PFSK-1 (cell line): ENCODE measurements around the gene ARL11.

ENCODE experiments used
- POLR2AphosphoS5 ChIP-seq: IDR thresholded peaks from 2 replicates; pipeline ENCODE4 v1.6.1; 2012; ENCODE audit warnings: low read depth, mild to moderate bottlenecking, control low read depth, low read length, moderate library complexity
- SIN3A ChIP-seq: IDR thresholded peaks from 2 replicates; pipeline ENCODE4 v1.6.1; 2012; ENCODE audit warnings: mild to moderate bottlenecking, low read length, moderate library complexity, borderline replicate concordance; ENCODE audit not compliant: insufficient read depth
- TAF1 ChIP-seq: IDR thresholded peaks from 2 replicates; pipeline ENCODE4 v1.6.1; 2012; ENCODE audit warnings: low read length, control low read depth, borderline replicate concordance; ENCODE audit not compliant: insufficient read depth
- TF ChIP-seq, protein P1 (sequence below), 2 experiments: IDR thresholded peaks; 2 replicates each; pipeline versions ENCODE4 v1.6.1 to v1.8.0; 2011 to 2012; ENCODE audit warnings: low read depth in 2 of 2, low read length in 2 of 2, control low read depth in 1 of 2, inconsistent platforms in 1 of 2, mild to moderate bottlenecking in 1 of 2, moderate library complexity in 1 of 2; ENCODE audit not compliant: insufficient read depth in 1 of 2

DNA sequence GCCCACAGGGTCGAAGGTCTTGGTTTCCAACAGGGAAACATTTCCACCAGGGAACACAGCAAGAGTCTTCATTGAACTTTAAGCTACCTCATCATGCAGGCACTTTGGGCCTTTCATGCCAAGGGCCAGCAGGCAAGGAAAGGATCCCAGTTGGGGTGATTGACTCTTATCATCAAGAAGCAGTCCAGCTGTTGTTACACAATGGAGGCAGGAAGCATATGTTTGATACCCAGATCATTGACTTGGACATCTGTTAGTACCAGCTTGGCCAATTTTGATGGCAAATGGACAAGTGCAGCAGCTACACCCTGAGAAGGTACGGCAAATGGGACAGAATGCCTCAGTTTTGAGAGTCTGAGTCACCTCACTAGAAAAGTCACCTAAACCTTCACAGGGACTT is 32.1 kb upstream of the ARL11 start:
- TF ChIP-seq SIN3A (no peak), POLR2AphosphoS5 (no peak), TAF1 (no peak)
- TF ChIP-seq, protein P1, sequence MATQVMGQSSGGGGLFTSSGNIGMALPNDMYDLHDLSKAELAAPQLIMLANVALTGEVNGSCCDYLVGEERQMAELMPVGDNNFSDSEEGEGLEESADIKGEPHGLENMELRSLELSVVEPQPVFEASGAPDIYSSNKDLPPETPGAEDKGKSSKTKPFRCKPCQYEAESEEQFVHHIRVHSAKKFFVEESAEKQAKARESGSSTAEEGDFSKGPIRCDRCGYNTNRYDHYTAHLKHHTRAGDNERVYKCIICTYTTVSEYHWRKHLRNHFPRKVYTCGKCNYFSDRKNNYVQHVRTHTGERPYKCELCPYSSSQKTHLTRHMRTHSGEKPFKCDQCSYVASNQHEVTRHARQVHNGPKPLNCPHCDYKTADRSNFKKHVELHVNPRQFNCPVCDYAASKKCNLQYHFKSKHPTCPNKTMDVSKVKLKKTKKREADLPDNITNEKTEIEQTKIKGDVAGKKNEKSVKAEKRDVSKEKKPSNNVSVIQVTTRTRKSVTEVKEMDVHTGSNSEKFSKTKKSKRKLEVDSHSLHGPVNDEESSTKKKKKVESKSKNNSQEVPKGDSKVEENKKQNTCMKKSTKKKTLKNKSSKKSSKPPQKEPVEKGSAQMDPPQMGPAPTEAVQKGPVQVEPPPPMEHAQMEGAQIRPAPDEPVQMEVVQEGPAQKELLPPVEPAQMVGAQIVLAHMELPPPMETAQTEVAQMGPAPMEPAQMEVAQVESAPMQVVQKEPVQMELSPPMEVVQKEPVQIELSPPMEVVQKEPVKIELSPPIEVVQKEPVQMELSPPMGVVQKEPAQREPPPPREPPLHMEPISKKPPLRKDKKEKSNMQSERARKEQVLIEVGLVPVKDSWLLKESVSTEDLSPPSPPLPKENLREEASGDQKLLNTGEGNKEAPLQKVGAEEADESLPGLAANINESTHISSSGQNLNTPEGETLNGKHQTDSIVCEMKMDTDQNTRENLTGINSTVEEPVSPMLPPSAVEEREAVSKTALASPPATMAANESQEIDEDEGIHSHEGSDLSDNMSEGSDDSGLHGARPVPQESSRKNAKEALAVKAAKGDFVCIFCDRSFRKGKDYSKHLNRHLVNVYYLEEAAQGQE (IDR thresholded peaks at IDR 0.05; ENCODE audit: insufficient read depth in 1 of 2, low read depth in 2 of 2, low read length in 2 of 2), result no peak
